ENCODE data around the gene MAGEB3. TPM values are rescaled to one million over a fixed set of nuclear protein-coding genes. Genes with fewer than 3 reads are reported as not detected.
"Not testable (repeated sequence)": the region's sequence is repeated elsewhere in the genome, so short reads cannot be mapped to it uniquely, and the experiment has no call there.

MAGEB3 gene
- total RNA-seq, result not detected

- H3K27ac ChIP-seq, result no peak within 1 kb of the TSS
- no peak within 1 kb of the TSS for H3K9ac ChIP-seq (ENCODE audit: low read depth in 2 of 2, low read length in 2 of 2)
- DNase-seq, result no peak
- TF ChIP-seq CTCF (IDR thresholded peaks at IDR 0.05), result no peak
- H3K9me3 ChIP-seq, result no peaks in the 10 kb centered on the region
- H3K27me3 ChIP-seq, result no peaks in the 10 kb centered on the region
- no peaks in the 10 kb centered on the region for H3K36me3 ChIP-seq
- no peak within 1 kb of the TSS for H3K4me3 ChIP-seq
- intact Hi-C loops (cut with DNase I), result no loop called here
- H3K4me1 ChIP-seq, result no peaks in the 10 kb centered on the region
Observed at GRCh38 chrX:30230395-30230794, at the start of gene MAGEB3. TSS of gene MAGEB3 (plus strand) at chrX:30230657. CDS start at chrX:30235925, 5,268 bp downstream.

- H3K27me3 ChIP-seq, result no peaks in the 10 kb centered on the region
- no peaks in the 10 kb centered on the region for H3K36me3 ChIP-seq
- H3K27ac ChIP-seq, result no peak overlapping the region
- no peak overlapping the region for H3K4me3 ChIP-seq
- DNase-seq, result no peak
- no peaks in the 10 kb centered on the region for H3K4me1 ChIP-seq
- H3K9me3 ChIP-seq, result no peaks in the 10 kb centered on the region
- no peak overlapping the region for H3K9ac ChIP-seq (ENCODE audit: low read depth in 2 of 2, low read length in 2 of 2)
- no peak for TF ChIP-seq CTCF (IDR thresholded peaks at IDR 0.05)
- intact Hi-C loops (cut with DNase I), result no loop called here
Observed at GRCh38 chrX:30181353-30181752, 49.1 kb upstream of the MAGEB3 start.

- no peak overlapping the region for H3K9ac ChIP-seq (ENCODE audit: low read depth in 2 of 2, low read length in 2 of 2)
Observed at GRCh38 chrX:30183554-30183953, 46.9 kb upstream of the MAGEB3 start.

GRCh38 chrX:30190426-30190825, 40.0 kb upstream of the MAGEB3 start:
- intact Hi-C loops (cut with DNase I), result no loop called here
- Histone ChIP-seq H3K9me3 (no peaks in the 10 kb centered on the region), H3K27me3 (no peaks in the 10 kb centered on the region), H3K36me3 (no peaks in the 10 kb centered on the region), H3K27ac (no peak overlapping the region), H3K4me3 (no peak overlapping the region), H3K9ac (ENCODE audit: low read depth in 2 of 2, low read length in 2 of 2) (no peak overlapping the region), H3K4me1 (no peaks in the 10 kb centered on the region)
- DNase-seq, result no peak
- no peak for TF ChIP-seq CTCF (IDR thresholded peaks at IDR 0.05)

More at GRCh38 chrX:30183554-30183953, 46.9 kb upstream of the MAGEB3 start:
- H3K27ac ChIP-seq, result no peak overlapping the region
- no peak for TF ChIP-seq CTCF (IDR thresholded peaks at IDR 0.05)
- H3K27me3 ChIP-seq, result no peaks in the 10 kb centered on the region
- DNase-seq, result no peak
- no peaks in the 10 kb centered on the region for H3K9me3 ChIP-seq
- no peaks in the 10 kb centered on the region for H3K36me3 ChIP-seq
- intact Hi-C loops (cut with DNase I), result no loop called here
- no peaks in the 10 kb centered on the region for H3K4me1 ChIP-seq
- H3K4me3 ChIP-seq, result no peak overlapping the region

GRCh38 chrX:30193910-30194309, 36.5 kb upstream of the MAGEB3 start:
- H3K9me3 ChIP-seq; DNase-seq; H3K9ac ChIP-seq (ENCODE audit: low read depth in 2 of 2, low read length in 2 of 2); H3K4me1 ChIP-seq; intact Hi-C loops (cut with DNase I); H3K36me3 ChIP-seq; H3K27ac ChIP-seq; H3K4me3 ChIP-seq; H3K27me3 ChIP-seq: not testable (repeated sequence)

GRCh38 chrX:30196322-30196721, 34.1 kb upstream of the MAGEB3 start:
- no peak overlapping the region for H3K4me3 ChIP-seq
- H3K36me3 ChIP-seq, result no peaks in the 10 kb centered on the region
- intact Hi-C loops (cut with DNase I), result no loop called here
- no peak overlapping the region for H3K27ac ChIP-seq
- no peak for TF ChIP-seq CTCF (IDR thresholded peaks at IDR 0.05)
- H3K9ac ChIP-seq (ENCODE audit: low read depth in 2 of 2, low read length in 2 of 2), result no peak overlapping the region
- H3K9me3 ChIP-seq, result no peaks in the 10 kb centered on the region
- no peaks in the 10 kb centered on the region for H3K4me1 ChIP-seq
- no peaks in the 10 kb centered on the region for H3K27me3 ChIP-seq
- DNase-seq, result no peak

Measured in colonic mucosa (tissue), 4 donors.